IPS-20b (cell line): ENCODE results near the gene CEP76.

ENCODE experiments used
- H3K27ac ChIP-seq: one replicate; pipeline ENCODE4 v1.5.1; 2013; ENCODE audit warnings: low read length
- H3K27me3 ChIP-seq: 2 replicates; pipeline ENCODE4 v1.6.1; 2013; ENCODE audit warnings: mild to moderate bottlenecking, low read length, inconsistent platforms; ENCODE audit not compliant: insufficient read depth
- H3K36me3 ChIP-seq: 2 replicates; pipeline ENCODE4 v1.6.1; 2013; ENCODE audit warnings: low read depth, mild to moderate bottlenecking, inconsistent platforms, low read length, moderate library complexity; ENCODE audit not compliant: insufficient read depth
- H3K4me1 ChIP-seq: 2 replicates; pipeline ENCODE4 v1.6.1; 2013; ENCODE audit warnings: mild to moderate bottlenecking, control low read depth, inconsistent platforms, low read length, moderate library complexity; ENCODE audit not compliant: insufficient read depth
- H3K4me3 ChIP-seq: 2 replicates; pipeline ENCODE4 v1.5.1; 2013; ENCODE audit warnings: mild to moderate bottlenecking, low read length, inconsistent platforms
- H3K9ac ChIP-seq: 2 replicates; pipeline ENCODE4 v1.6.1; 2013; ENCODE audit warnings: low read depth, mild to moderate bottlenecking, inconsistent platforms, low read length, moderate library complexity
- H3K9me3 ChIP-seq: 2 replicates; pipeline ENCODE4 v1.6.1; 2013; ENCODE audit warnings: mild to moderate bottlenecking, low read depth, low read length, inconsistent platforms; ENCODE audit not compliant: insufficient read depth

Gene CEP76, protein sequence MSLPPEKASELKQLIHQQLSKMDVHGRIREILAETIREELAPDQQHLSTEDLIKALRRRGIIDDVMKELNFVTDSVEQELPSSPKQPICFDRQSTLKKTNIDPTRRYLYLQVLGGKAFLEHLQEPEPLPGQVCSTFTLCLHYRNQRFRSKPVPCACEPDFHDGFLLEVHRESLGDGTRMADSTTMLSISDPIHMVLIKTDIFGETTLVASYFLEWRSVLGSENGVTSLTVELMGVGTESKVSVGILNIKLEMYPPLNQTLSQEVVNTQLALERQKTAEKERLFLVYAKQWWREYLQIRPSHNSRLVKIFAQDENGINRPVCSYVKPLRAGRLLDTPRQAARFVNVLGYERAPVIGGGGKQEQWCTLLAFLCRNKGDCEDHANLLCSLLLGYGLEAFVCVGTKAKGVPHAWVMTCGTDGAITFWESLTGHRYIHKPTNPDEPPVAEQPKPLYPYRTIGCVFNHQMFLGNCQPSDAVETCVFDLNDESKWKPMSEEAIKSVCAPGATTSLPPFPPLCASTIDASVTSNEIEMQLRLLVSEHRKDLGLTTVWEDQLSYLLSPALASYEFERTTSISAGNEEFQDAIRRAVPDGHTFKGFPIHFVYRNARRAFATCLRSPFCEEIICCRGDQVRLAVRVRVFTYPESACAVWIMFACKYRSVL

DNA sequence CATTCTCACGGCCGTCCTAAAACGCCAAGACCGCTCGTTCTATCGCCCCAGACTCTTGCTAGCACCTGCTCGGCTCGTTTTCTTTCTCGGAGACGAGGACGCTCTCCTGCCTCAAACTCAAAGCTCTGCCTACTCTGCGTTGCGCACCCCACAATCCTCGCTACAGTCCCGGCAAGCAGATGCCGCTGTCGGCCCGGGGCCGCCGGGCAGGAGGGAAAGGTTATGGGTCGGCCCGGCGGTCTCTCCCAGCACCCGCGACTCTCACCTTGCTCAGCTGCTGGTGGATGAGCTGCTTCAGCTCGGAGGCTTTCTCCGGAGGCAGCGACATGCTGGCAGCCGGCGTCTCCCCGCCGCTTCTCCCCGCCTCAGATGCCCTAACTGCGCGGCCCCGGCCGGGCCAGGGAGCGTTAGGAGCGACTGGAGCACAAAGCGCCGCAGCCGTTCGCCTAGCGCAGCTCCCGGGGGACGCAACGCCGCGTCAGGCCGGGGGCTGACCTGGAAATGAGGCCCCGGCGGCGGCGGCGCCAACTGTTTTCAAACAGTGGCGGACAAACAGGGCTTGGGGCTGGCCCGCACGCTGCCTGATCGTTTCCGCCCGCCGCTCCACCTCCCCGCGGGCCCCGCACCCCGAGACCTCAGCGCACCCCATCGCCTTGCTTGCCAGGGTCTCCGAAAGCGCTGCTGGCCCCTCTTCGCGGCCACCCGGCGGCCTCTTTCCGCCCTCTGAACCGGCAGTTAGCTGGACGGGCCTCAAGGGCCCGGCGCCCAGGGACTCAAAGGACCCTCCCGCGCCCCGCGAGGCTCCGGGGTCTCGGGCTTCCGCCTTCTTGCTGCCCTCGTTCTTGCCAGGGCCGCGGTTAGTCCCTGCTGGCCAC, at the start of gene CEP76, which contains the start of gene PSMG2:
Gene CEP76, minus strand, starts transcription at position 503 of the 875 bp plus-strand sequence. Its CDS starts 175 bp downstream, at position 328.
Gene PSMG2, plus strand, starts transcription at position 822 of the 875 bp plus-strand sequence. CDS start 66 bp downstream, outside the sequence.
- Histone ChIP-seq H3K4me3 (peak within 1 kb of the TSS; percentile 91), H3K9ac (peak within 1 kb of the TSS; percentile 97), H3K27me3 (no peaks in the 10 kb centered on the region), H3K9me3 (no peaks in the 10 kb centered on the region), H3K36me3 (peaks cover 48% of the 10 kb centered on the region), H3K27ac (peak within 1 kb of the TSS; percentile 60), H3K4me1 (peaks cover 14% of the 10 kb centered on the region; the same call in 1 of the 2 replicates)

DNA sequence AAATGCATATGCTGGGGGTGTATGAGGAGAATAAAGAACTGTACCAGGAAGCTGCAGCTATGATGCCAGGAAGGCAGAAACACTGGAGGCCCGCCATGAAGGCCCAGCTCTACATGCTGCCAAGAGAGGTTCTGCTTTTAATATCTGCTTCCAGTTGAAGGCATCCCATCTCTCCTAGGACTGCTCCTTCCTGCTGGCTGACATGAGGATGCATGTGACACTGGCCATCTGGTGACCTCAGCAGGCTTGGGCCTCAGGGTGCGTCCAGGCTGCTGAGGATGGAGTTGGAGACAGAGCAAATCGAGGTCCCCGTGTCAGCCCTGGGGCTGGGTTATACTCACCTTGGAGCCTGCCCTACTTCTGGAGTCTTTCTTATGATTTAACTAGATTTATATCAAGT, 49.4 kb upstream of the CEP76 start:
- Histone ChIP-seq H3K27ac (no peak overlapping the region), H3K4me1 (no peaks in the 10 kb centered on the region), H3K9me3 (no peaks in the 10 kb centered on the region), H3K27me3 (no peaks in the 10 kb centered on the region), H3K36me3 (no peaks in the 10 kb centered on the region), H3K9ac (no peak overlapping the region), H3K4me3 (no peak overlapping the region)

DNA sequence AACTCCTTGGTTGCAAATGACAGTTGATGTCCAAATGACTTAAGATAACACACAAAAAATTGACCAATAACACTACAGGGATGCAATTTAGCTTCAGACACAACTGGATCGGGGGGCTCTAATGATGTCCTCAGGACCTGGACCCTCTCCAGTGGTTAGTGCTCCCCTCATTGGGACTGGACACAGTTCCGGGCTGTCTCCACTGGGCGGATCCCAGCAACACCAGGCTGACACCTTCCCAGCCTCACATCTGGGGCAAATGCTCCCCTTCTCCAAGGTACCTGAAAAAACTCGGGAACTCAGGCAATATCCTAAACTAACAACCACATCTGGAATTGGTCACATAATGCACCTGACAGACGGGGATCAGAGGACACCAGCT, 49.0 kb upstream of the CEP76 start:
- Histone ChIP-seq H3K36me3 (no peaks in the 10 kb centered on the region), H3K27me3 (no peaks in the 10 kb centered on the region), H3K4me1 (no peaks in the 10 kb centered on the region), H3K4me3 (no peak overlapping the region), H3K9ac (no peak overlapping the region), H3K27ac (no peak overlapping the region), H3K9me3 (no peaks in the 10 kb centered on the region)

DNA sequence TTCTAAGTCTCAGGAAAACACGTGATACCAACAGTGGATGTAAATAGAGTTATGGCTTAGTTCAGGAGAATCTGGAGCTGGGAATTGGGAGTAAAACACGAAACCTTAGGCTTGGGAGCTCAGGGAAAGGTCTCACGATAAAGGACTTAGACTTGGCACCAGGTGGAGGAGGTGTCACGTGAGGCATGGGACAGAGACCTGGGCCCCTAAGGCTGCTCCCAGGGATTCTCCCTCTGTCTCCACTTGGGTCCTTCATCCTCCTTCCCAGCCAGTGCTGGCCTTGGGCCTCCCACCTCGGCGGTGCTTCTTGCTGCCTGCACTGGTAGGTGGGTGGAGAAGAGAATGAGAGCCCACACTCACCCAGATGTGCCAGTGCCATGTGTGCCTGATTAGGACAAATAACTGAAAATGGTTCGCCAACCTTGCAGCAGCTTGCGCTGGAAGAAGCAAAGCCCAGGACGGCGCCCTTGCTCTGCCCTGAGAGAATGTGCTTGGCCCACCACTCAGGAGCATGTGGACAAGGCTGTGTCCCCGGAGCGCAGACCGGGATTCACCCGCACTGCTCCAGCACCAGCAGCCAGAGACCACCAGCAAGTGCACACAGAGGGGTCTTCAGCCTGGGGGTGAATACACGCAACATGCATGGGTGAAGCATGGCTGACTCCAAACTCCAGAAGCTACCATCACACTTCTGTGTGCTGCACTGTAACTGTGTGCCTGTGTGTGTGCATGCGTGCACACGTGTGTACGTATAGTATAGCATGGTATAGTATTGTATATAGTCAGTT, 48.4 kb upstream of the CEP76 start:
- Histone ChIP-seq H3K4me3 (no peak overlapping the region), H3K9ac (no peak overlapping the region), H3K36me3 (no peaks in the 10 kb centered on the region), H3K4me1 (no peaks in the 10 kb centered on the region), H3K27ac (no peak overlapping the region), H3K27me3 (no peaks in the 10 kb centered on the region), H3K9me3 (no peaks in the 10 kb centered on the region)

DNA sequence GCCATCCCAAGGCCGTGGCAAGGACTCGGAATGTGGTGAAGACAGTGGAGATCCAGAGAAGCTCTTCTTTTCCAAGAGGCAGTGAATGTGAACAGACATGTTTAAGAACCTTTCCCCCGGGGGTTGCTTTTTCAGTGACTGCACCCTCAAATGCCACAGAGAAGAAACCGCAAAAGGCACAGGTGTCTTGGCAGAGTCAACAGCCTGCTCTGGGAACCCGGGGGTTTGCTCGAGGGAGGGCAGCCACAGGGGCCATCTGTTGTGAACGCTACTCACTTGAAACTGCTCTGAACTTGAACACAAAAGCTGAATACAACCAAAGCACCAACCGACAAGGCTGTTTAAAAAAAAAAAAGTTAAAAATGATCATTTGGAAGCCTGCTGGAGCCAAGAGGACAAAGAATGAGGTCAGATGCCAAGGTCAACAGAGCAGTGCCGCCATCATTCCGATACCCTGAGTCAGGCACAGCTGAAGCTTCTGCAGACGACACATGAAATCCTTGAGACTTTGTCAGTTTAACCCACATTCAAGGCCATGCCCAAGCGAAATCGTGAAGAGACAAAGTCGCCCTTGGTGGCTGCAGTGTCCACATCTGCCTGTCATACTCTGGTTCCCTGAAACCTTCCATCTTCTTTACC, 47.7 kb upstream of the CEP76 start:
- Histone ChIP-seq H3K4me1 (no peaks in the 10 kb centered on the region), H3K4me3 (no peak overlapping the region), H3K9ac (no peak overlapping the region)

DNA sequence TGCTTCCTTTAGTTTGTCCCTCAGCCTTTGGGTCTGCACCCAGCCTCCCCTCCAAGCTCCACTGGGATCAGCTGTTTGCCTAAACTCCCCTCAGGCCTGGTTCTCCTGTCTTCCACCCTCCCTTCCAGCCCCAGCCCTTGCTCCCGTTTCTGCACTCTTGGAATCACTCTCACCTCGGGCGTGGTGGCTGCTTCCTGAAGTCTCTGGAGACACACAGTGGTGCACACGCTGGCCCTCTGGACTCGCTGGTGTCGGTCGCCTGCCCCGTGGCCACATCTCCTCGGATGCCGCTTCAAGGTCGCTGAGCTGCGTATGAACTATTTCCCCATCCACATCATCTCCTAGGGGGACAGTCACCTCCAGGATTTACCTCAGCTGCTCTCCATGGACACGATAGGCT, 46.6 kb upstream of the CEP76 start:
- H3K9ac ChIP-seq: no peak overlapping the region
- H3K9me3 ChIP-seq: no peaks in the 10 kb centered on the region
- no peaks in the 10 kb centered on the region for H3K4me1 ChIP-seq
- no peak overlapping the region for H3K4me3 ChIP-seq
- no peaks in the 10 kb centered on the region for H3K27me3 ChIP-seq
- H3K27ac ChIP-seq: no peak overlapping the region
- no peaks in the 10 kb centered on the region for H3K36me3 ChIP-seq

More for the DNA sequence above, 47.7 kb upstream of the CEP76 start:
- Histone ChIP-seq H3K36me3 (no peaks in the 10 kb centered on the region), H3K27ac (no peak overlapping the region), H3K27me3 (no peaks in the 10 kb centered on the region), H3K9me3 (no peaks in the 10 kb centered on the region)

DNA sequence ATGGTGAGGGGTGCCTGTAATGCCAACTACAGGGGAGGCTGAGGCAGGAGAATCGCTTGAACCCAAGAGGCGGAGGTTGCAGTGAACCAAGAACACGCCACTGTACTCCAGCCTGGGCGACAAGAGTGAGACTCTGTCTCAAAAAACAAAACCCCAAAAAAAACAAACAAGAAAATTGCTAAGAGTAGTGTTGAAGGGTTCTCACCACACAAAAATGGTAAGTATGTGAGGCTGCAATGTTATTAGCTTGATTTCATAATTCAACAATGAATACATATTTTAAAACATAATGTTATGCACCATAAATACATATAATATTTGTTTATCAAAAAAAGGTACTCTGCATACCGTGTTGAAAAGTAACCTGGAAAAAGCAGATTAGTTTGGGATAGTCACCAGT, 46.1 kb upstream of the CEP76 start:
- Histone ChIP-seq H3K4me1 (no peaks in the 10 kb centered on the region), H3K4me3 (no peak overlapping the region), H3K27me3 (no peaks in the 10 kb centered on the region), H3K9me3 (no peaks in the 10 kb centered on the region), H3K9ac (no peak overlapping the region), H3K27ac (no peak overlapping the region), H3K36me3 (no peaks in the 10 kb centered on the region)

DNA sequence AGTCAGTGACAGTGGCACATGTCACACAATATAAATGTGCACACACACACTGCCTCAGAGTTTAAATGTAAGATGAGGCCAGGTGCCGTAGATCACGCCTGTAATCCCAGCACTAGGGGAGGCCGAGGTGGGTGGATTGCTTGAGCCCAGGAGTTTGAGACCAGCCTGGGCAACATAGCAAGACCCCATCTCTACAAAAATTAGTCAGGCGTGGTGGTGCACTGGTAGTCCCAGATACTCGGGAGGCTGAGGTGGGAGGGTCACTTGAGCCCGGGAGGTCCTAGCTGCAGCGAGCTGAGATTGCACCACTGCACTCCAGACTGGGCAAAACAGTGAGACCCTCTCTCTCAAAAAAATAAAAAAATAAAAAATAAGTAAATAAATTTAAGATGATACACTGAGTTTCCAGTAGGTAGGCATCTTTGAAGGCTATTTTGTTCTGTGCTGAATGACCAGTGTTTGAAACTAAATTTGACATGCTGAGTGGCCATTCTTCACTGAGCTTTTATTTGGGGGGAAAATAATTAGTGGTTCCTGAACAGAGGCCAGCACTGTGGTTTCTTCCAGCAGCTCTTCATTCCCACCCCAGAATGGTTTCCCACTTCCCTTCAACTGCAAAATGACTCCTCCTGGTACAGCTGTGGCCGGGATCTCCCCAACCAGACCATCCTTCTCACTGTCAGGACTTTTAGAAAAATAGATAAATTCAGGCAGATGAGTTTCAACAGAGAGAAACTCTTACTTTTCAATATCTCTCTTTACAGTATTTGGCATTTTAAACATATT, 45.2 kb upstream of the CEP76 start:
- H3K36me3 ChIP-seq: no peaks in the 10 kb centered on the region
- H3K27ac ChIP-seq: no peak overlapping the region
- no peaks in the 10 kb centered on the region for H3K27me3 ChIP-seq
- no peaks in the 10 kb centered on the region for H3K4me1 ChIP-seq
- H3K9ac ChIP-seq: no peak overlapping the region
- H3K9me3 ChIP-seq: no peaks in the 10 kb centered on the region
- no peak overlapping the region for H3K4me3 ChIP-seq

DNA sequence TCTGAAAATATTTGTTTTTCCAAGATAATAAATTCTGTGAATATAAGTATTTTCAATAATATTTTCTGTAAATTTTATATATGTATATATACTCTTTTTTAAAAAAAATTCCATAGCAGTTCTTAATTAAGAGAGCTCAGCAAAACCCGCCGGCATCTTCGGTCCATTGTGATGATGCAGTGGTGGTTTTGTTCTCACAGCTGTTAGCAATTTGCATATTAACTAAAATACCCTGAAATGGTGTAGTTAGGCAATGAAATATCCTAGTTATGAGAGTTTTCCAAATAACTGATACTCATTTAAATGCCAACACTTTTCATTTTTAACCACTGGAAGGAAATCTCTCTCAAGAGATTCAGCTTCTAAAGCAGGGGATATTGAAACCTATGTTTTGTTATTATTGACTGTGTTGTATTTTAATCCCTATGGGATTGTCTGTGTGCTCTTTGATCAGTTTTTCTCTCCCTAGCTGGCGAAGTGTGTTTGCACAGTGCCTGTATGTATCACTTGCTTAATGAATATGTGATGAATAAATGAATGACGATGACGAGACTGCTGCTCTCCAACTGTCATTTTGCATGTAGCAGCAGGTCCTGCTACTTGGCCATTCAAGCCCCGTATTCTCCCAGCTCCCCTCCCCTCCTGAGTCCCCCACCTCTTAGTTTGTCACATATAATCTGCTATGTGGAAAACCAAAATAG, 42.7 kb upstream of the CEP76 start:
- Histone ChIP-seq H3K4me3 (no peak overlapping the region), H3K36me3 (no peaks in the 10 kb centered on the region), H3K9ac (no peak overlapping the region), H3K4me1 (no peaks in the 10 kb centered on the region), H3K27ac (no peak overlapping the region), H3K27me3 (no peaks in the 10 kb centered on the region), H3K9me3 (no peaks in the 10 kb centered on the region)

DNA sequence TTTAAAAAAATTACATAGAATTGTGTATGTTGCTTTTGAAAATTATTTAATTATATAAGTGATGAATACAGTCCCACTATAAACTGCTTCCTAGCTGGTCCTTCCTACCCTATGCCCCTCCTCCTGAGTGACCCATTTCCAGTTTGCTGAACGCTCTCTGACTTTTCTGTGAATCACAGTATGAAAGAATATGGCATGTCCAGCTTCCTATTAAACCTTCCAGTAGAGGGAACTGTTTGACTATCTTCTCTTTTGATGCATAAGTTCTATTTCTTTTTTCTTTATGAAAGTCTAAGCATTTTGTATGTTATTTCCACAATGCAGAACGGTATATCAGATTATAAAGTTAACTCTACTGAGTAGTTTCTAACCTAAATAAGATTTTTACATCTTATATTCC, 41.6 kb upstream of the CEP76 start:
- H3K27ac ChIP-seq: no peak overlapping the region
- no peak overlapping the region for H3K4me3 ChIP-seq
- no peaks in the 10 kb centered on the region for H3K27me3 ChIP-seq
- H3K9ac ChIP-seq: no peak overlapping the region
- H3K9me3 ChIP-seq: no peaks in the 10 kb centered on the region
- H3K36me3 ChIP-seq: no peaks in the 10 kb centered on the region
- no peaks in the 10 kb centered on the region for H3K4me1 ChIP-seq
